C4-2B (cell line): ENCODE data around the gene SNAP47.

Experiments used
- H3K27ac ChIP-seq: fragments of 450-650 bp; 2 replicates; pipeline ENCODE4 v1.5.1; 2017
- ZFX ChIP-seq: fragments of 450-650 bp; IDR thresholded peaks from 2 replicates; pipeline ENCODE4 v1.6.1; 2017
- TF ChIP-seq, protein P1 (sequence below): fragments of 450-650 bp; conservative IDR thresholded peaks from 2 replicates; pipeline ENCODE4 v1.5.1; 2017; ENCODE audit warnings: mild to moderate bottlenecking

The SNAP47 gene

DNA sequence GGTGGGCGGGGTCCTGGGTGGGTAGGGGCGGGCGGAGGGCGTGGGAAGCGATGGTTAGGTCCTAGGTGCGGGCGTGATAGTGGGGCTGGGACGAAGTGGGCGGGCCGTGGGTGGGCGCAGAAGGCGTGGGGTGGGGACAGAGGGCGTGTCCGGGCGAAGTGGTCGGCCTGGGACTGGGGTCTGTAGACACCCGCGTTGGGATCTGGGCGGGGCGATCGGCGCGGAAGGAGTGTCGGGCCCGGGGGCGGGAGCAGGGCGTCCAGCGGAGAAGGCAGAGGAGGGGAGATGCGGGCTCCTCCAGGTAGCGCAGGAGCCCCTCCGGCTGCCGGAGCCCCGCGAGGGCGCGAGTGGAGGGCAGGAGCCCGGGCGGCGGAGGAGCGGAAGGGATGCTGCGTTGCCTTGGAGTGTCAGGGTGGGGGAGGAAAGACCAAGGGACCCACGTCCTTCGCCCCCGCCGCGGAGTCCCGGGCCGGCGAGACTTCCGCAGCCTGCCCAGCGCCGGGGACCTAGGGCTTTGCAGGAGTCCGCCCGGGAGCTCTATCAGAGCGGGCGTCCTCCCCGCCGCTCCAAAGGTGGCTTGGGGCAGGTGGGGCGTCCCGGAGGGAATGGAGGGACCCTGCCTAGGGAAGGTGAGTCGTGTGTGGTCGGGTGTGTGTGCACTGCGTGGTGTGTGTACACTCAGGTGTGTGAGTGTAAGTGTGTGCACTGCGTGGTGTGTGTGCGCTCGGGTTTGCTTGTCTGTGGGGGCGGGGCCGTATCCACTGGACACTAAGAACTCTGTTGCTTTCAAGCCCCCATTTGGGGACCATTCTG lies 53.2 kb downstream of the SNAP47 start:
- peak overlapping the region; percentile 51 for H3K27ac ChIP-seq
- TF ChIP-seq ZFX, result no peak

DNA sequence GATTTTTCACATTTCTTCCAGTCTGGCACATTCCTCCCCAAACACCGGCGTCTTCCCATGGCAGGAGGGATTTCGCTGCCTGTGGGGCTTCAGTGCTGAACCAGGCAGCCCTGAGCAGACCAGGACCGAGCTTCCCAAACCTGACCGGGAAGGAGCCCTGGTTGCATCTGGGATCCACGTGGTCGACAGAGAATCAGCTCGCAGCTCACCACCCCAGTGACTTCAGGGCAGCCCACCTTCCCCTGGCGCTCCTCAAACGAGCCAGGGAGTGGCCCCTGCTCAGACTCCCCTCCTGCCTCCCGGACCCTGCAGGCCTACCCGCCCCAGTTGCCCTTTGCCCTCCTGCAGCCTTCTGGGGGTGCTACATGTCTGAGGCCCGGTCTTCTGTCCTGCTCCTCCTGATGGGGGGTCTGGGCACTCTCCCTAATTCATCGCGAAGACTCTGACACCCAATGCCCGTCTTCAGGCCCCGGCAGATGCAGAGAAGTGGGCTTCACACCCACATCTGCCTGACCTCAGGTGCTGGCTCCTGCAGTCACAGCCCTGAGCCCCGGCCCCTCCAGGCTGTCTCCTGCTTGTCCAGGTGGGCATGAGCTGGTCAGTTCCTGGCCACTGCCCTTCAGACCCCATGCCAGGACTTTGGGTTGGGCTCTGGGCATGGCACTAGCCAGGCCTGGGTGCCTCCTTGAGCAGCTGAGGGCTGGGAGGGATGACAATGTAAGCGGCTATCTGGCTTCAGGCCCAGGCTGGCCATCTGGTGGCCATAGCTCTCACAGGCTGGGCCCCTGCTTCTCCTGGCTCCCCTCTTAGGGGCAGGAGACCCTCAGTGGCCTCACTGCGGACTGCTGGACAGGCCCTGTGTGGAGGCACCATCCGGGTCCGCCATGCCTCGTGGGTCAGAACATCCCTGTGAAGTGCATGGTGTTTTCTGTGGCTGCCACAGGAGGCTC lies 54.1 kb downstream of the SNAP47 start:
- TF ChIP-seq, protein P1, sequence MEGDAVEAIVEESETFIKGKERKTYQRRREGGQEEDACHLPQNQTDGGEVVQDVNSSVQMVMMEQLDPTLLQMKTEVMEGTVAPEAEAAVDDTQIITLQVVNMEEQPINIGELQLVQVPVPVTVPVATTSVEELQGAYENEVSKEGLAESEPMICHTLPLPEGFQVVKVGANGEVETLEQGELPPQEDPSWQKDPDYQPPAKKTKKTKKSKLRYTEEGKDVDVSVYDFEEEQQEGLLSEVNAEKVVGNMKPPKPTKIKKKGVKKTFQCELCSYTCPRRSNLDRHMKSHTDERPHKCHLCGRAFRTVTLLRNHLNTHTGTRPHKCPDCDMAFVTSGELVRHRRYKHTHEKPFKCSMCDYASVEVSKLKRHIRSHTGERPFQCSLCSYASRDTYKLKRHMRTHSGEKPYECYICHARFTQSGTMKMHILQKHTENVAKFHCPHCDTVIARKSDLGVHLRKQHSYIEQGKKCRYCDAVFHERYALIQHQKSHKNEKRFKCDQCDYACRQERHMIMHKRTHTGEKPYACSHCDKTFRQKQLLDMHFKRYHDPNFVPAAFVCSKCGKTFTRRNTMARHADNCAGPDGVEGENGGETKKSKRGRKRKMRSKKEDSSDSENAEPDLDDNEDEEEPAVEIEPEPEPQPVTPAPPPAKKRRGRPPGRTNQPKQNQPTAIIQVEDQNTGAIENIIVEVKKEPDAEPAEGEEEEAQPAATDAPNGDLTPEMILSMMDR, result no peak
- no peak for TF ChIP-seq ZFX
- no peak overlapping the region; the same call in 1 of the 2 replicates for H3K27ac ChIP-seq

DNA sequence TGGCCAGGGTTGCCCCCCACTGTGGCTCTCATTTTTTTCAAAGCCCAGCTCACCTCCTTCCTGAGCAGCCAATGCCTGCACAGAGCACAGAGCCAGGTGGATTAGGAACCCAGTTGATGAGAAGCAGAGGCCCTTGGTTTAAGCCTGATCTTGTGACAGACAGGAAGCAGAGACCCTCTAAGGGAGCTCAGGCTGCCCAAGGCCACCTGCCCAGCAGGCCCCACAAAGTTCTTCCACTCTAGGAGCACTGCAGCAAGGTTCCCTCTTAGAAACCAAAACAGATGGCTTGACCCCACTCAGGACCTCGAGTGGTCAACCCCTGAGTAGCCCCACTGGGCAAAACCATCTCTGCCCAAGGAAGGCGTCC lies 54.8 kb downstream of the SNAP47 start:
- TF ChIP-seq, protein P1, result no peak
- no peak for TF ChIP-seq ZFX
- H3K27ac ChIP-seq, result no peak overlapping the region

DNA sequence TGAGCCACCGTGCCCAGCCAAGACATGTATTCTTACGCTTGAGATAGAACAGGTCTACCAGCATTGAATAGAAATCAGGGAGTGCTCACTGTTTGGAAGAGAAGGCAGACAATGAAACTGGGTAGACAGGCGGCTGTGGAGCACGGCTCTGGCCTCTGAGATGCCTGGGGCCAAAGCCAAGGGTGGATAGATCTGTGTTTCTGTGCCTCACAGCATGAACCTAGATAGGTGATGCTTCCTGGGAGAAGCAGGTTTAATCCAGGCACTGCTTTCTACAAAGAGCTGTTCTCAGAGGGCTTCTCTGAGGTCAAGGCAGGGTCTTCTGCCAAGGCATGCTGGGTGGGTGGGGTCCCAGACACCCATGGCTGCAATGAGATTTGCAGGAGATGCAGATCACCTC lies 55.6 kb downstream of the SNAP47 start:
- no peak overlapping the region for H3K27ac ChIP-seq
- no peak for TF ChIP-seq ZFX
- TF ChIP-seq, protein P1, result no peak

DNA sequence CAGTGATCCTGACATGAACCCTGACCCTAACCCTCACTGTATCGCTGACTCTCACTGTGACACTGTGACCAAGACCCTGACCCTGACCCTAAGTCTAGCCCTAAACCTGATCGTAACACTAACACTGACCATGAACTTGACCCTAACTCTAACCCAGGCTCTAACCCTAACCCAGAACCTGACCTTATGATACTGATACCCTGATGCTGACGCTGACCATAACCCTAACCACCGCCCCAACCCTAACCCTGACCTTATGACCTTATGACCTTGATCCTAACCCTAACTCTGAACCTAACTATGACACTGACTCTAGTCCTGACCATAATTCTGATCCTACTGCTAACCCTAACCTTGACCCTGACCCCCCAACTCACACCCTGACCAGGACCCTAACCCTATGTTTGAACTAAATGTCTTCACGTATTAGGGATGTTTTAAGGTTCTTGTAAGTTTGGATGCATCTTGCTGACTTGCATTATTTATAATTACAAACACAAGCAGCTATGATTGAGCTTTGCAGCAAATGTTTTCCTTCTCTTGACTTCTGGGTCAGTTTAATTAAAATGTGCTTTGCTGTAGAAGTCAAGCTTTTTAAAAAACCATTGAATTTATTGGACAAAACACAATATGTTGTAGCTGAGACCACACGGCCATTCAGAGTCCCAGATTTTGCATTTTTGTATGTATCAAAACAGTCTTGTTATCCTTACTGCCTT lies 56.3 kb downstream of the SNAP47 start:
- no peak for TF ChIP-seq ZFX
- TF ChIP-seq, protein P1, result no peak
- no peak overlapping the region for H3K27ac ChIP-seq

DNA sequence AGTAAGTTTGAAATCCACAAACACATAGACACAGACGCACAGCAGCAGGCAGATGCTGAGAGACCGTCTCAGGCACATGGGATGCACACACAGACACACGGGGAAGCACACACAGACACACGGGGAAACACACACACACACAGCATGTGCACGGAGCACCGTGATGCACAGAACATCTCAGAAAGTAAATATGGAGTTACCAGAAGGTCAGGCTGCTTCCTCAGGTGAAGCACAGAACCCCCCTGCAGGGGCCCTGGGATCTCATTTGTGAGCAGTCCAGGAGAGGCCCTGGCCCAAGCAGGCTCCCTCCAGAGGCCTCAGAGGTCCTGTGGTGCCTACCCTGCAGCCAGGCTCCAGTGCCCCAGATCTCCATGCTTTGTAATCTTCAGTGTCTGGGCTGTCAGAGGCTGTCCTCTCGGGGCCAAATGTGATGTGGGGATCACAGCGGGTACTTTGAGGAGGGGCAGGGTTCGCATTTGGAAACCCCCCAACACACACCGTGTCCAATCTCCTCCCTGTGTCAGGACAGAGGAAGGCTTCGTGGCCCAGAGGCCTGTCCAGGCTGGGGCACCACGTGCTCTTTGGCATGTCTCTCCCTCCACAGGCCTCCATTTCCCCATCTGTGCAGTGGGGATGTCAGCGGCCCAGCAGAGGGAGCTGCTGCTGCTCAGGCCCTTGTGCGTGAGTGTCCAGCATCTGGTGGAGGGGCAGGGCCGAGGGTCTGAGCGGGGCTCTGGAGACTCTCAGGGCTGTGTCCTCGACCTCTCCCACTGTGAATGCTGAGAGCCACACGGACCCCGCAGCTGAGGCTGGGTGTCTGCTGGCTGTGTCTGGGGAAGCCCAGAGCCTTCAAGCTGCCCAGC lies 57.2 kb downstream of the SNAP47 start:
- TF ChIP-seq ZFX, result no peak
- TF ChIP-seq, protein P1, result peak; percentile 63
- H3K27ac ChIP-seq, result no peak overlapping the region
